ENCODE data around the gene WASF1.
"Not testable (repeated sequence)": the region's sequence is repeated elsewhere in the genome, so short reads cannot be mapped to it uniquely, and the experiment has no call there.

WASF1 gene

DNA sequence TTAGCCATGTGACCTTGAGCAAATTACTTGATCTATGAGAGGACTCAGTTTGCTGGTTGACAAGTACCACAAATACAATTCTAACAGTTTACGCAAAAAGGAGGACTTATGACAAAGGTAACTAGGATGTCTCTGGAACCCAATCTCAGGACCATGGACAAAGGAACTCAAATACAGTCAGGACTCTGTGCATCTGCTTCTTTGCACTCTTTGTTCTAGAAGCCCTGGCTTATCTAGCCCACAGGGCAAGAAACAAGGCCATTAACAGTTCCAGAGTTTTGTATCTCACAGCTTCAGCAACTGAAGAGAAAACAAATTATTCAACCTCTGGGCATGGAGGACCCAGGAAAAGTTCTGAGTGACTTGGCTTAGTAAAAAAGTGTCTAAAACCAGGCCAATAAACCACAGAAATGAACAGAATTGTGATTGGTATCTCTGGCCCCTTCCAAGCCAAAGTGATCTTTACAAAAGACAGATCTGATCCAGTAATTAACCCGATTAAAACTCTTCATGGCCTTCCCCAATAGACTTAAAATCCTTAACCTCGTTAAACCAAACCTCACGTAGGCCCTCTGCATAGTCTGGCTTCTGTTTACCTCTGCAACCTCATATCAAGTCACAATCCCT is 5.9 kb downstream of the WASF1 start:
- no peak for DNase-seq (ENCODE audit: low read depth, low spot score)

DNA sequence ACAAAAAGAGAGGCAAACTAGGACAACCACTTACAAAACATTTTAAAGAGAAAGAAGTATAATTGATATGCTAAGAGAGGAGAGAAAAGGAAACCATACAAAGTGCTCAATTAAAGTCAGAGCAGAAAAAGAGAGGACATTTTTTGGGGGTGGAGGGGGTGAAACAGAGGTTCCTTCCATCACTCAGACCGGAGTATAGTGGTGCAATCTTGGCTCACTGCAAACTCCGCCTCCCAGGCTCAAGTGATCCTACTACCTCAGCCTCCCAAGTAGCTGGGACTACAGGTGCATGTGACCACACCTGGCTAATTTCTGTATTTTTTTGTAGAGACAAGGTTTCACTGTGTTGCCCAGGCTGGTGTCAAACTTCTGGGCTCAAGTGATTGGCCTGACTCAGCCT is 9.4 kb downstream of the WASF1 start:
- DNase-seq (ENCODE audit: low read depth, low spot score): no peak

DNA sequence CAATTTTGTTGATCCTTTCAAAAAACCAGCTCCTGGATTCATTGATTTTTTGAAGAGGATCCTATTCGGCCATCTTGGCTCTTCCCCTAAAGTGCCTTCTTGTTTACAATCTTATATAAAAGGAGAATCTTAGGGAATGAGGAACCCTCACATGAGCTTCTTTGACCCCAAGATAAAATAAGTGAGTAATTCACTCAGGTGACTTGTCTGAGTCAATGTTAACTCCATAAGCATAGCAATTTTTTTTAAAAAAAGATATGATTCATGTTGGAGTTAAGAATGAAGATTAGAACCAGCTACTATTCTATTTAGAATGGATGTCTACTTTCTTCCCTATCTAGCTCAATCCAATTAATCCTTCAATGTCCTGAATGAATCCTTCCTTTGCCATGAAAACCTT is 21.0 kb downstream of the WASF1 start:
- DNase-seq (ENCODE audit: low read depth, low spot score): no peak

DNA sequence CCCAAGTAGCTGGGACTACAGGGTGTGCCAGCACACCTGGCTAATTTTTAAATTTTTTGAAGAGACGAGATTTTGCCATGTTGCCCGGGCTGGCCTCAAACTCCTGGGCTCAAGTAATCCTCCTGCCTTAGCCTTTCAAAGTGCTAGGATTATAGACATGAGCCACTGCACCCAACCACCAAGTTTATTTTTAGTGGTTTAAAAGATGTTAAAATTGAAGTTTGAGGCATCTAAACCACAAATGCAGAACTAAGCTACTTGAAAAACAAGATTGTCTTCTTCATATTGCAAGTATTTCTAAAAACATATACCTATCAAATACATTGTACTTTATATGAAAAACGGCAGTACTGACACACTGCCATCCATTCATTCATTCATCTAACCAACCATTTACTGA is 31.6 kb downstream of the WASF1 start:
- DNase-seq (ENCODE audit: low read depth, low spot score): no peak

DNA sequence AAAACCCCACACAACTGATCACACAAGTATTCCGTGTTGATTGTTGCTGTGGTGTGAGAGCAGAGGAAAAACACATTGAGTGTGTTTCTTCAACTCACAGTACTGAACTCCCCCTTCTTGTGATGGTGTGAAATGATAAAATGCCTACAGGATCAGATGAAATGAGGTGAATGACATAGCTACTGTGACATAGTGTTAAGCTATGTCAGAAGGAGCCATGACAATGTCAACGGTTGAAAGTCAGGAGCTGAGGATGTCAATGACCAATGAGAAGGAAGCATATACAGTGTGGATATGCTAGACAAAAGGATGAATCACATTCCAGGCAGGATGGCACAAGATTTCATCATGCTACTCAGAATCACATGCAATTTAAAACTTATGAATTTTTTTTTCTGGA is 38.8 kb downstream of the WASF1 start:
- no peak for DNase-seq (ENCODE audit: low read depth, low spot score)

DNA sequence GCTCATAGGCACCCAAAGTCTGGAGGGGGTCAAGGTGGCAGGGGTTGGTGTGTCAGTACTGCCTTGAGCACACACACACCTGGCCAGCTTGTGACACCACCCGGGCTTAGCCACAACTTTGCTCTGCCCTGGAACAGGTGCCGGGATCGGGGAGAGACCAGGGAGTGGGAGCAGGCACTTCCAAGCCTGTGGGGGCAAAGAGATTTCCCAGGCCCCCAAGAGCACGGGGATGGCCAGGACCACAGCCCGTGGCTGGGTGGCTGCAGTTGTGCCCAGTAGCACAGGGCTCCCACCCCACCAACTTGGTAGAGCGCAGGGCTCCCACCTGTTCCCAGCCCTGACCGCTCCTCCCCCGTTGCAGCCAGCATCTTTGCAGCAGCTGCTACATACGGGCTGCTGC is 40.4 kb downstream of the WASF1 start:
- no peak for DNase-seq (ENCODE audit: low read depth, low spot score)

DNA sequence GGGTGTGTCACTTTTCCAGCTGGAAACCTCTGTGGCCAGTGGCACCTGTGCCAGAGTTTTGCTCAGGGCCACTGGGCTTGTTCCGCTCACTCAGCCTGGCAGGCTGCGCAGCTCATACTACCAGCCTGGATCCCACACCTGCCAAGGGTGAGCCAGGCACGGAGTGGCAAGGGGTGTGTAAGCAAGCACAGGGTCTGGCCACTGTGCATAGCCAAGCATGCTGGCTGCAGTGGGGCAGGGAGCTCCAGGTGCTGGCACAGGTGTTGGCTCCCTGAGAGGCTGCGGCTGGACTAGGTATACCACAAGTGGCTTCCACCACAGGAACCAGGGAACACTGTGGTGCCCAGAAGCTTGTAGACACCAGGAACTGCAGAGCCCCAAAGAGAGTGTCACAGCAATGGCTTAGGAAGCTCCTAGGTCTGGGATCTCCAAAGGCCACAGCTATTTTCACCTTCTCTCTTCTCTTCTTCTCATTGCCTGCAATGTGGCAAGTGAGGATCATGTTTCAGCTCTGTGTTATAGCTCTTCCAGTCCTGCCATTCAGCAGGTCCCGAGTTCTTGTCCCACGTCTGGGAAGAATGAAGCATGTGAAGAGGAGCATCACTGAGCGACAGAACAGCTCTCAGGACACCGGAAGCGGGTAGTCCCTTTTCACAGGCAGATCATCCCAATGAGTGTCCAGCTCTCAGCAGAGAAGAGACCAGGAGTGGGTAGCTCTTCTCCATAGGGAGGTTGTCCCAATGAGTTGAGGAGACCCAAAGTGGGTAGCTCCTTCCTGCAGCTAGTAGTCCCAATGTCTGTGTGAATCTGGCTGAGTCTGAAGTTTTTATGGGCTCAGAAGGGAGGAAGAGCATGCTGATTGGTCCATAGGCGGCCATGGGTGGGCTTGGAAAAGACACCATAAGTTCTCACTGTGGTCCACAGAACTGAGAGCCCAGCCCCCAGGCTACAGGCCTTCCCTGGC is 41.3 kb downstream of the WASF1 start:
- no peak for DNase-seq (ENCODE audit: low read depth, low spot score)

DNA sequence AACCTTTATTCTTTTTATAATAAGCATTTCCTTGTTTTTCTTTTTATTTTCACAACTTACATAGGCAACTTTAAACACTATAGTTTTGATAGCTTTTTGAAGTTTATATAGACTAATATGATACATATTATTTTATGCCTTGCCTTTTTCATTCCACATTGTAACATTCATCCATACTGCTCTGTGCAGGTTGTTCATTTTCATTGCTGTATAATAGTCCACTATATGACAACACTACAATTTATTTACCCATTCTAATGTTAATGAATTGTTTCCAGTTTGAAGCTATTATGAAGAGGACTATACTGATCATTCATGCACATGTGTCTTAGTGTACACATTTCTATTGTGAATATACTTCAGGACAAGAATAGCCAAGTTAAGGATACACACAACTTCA is 49.1 kb downstream of the WASF1 start:
- no peak for DNase-seq (ENCODE audit: low read depth, low spot score)

DNA sequence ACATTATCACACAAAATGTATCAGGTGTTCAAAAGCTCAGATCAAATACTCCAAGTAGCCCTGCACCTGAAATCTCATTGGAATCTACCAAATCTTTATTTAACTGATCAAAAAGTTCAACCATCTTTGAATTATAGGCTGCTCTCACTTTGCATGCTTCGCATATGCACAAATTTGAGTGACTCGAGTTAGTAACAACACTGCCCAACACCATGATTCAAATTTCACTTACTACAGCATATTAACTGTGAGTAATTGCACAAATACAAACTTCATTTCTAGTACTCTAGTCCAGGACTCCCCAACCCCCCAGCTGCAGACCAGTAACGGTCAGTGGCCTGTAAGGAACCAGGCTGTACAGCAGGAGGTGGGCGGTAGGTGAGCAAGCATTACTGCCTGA is 51.1 kb downstream of the WASF1 start:
- DNase-seq (ENCODE audit: low read depth, low spot score): no peak

DNA sequence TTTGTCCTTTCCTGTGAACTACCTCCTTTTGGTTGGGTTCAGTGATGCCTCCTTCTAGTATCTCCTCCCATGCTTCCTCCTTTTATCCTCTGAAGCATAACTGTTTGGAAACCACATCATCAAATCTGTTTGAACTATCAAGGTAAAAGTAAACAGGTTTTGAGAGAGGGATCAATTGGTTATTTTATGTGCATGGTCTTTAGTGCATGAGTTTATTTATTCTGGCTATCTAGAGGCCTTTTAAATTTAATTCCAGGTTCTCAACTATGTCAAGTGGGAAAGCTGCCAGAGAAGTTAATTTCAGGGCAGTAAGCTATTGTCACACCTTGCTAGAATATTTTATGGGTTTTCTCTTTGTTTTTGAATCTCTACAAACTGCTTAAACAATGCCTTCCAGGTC is 54.1 kb downstream of the WASF1 start:
- no peak for DNase-seq (ENCODE audit: low read depth, low spot score)

DNA sequence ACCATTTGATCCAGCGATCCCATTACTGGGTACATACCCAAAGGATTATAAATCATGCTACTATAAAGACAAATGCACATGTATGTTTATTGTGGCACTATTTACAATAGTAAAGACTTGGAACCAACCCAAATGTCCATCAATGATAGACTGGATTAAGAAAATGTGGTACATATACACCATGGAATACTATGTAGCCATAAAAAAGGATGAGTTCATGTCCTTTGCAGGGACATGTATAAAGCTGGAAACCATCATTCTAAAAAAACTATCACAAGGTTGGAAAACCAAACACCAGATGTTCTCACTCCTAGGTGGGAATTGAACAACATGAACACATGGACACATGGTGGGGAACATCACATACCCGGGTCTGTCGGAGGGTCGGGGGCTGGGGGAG is 57.8 kb downstream of the WASF1 start:
- not testable (repeated sequence) for DNase-seq (ENCODE audit: low read depth, low spot score)

DNA sequence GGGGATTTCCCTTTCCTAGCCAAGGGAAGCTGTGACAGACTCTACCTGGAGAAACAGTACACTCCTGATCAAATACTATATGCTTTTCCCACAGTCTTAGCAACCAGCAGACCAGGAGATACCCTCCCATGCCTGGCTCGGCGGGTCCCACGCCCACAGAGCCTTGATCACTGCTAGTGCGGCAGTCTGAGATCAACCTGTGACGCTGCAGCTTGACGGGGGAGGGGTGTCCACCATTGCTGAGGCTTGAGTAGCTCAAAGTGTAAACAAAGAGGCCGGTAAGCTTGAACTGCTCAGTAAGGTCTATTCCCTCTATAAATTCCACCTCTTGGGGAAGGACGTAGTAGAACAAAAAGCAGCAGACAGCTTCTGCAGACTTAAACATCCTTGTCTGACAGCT is 63.2 kb downstream of the WASF1 start:
- no peak for DNase-seq (ENCODE audit: low read depth, low spot score)

DNA sequence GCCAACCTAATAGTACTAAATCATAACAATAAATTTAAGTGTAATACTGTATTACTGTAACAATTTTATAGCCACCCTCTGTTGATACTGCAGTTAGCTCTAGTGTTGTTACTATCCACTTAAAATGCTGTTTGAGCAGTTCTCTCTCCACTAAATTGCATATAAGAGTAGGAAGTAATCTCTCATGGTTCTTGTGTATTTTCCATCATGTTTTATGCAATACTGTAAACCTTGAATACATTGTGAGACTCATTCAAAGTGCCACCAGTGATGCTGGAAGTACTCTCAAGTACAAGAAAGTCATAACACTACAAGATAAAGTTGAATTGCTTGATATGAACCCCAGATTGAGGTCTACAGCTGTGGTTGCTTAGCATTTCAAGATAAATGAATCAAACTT is 65.5 kb downstream of the WASF1 start:
- DNase-seq (ENCODE audit: low read depth, low spot score): no peak

DNA sequence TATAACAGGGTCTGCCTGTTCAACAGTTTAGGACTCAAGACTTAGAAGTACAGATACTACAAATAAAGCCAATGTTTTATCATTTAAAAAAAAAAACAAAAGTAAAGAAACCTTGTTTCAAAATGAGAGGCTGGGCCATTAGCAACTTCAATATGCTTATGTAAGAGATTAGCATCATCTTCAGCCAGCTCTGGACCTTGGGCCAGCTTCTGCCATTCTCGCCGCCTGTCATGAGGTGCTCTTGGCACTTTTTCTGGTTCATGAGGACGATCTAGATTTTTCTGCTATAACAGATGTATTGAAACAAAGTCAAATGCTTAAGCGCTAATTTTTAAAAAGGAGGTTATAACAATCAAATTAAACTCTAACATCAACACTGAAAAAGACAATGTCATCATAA is 74.2 kb downstream of the WASF1 start:
- DNase-seq (ENCODE audit: low read depth, low spot score): no peak

DNA sequence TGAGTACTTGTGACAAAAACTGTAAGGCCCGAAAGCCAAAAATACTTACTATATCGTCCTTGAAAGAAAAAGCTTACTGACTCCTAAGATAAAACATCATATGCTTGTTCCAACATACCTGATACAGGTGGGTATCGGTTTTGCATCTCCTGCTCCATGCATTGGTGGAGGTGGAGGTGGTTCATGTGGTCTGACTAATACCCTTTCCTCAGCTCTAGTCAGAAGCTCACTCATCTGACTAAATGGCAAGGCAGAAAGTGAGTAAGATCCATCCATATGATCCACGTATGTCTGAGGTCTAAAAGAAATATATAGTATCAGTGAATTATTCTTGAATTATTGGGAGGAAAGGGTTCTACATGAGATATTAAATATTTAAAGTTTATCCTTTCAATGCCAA is 76.2 kb downstream of the WASF1 start:
- no peak for DNase-seq (ENCODE audit: low read depth, low spot score)

DNA sequence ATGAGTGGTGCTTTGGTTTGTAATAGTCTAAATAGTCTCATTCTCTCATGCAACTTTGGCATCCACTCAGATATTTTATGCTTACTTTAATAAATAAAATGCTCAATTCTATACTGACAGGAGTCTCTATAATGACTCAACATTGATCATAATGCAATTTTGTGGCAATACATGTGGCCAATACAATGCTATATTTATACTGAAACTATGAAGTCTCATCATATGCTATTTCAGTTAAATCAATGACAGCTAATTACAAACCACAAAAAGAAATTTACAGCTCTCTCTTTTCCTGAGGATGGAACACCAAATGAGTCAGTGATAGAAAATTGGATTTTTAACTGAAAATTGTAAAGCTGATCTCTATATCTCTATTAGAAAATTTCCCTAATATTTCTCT is 77.1 kb downstream of the WASF1 start:
- DNase-seq (ENCODE audit: low read depth, low spot score): no peak

DNA sequence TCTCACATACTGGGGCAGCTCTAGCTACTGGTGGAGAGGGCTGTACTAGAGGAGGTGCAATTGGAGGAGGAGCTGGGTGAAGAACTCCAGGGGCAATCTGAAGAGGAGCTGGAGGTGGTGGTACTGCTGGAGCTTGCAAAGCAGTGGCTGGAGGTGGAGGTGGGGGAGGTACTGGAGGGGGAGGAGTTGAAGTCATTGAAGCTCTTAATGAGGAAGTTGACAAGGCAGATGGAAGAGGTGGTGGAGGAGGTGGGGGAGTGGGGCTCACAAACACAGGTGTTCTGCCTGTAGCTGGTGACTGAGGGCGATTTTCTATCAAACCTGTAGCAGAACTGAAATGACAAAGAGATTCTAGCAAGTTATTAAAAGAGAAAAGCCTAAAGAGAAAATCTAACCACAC is 77.6 kb downstream of the WASF1 start:
- DNase-seq (ENCODE audit: low read depth, low spot score): no peak

DNA sequence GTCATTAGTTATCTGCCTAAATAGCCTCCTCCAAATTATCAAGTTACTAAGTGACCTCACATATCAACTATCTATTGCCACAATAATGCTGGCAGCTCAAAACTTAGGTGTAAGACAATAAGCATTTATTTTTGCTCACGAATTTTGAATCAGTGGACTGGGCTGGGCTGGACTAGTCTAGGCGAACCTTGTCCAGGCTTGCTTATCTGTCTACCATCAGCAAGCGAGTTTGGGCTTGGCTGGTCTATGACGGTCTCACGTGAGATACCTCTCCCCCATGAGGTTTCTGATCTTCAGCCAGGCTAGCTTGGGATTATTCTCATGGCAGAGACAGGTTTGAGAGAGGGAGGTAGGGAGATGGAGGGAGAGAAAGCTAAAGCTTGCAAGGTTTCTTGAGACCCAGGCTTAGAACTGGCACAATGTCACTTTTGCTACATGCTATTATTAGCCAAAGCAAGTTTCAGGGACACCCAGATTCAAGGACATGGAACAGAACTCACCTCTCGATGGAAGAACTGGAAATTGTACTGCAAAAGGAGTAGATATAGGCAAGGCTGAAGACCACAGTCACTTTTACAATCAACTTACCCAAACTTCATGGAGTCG is 80.9 kb downstream of the WASF1 start:
- no peak for DNase-seq (ENCODE audit: low read depth, low spot score)

DNA sequence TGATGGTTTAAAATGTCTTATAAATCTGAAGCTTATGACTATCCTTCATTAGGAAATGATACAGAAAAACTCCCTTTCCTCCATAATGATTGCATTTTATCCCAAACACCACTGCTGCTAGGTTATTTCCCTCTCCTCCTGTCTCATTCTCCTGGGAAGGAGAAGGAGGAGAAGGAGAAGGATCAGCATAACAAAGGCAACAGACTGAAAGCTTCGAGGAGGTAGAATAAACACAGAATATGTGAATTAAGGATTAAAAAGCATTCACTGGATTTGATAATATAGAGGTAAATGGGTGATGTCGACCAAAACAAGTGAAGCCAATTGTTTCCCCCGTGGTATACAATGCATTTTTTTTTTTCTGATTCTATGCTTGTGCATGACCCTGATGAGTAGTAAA is 82.0 kb downstream of the WASF1 start:
- no peak for DNase-seq (ENCODE audit: low read depth, low spot score)

DNA sequence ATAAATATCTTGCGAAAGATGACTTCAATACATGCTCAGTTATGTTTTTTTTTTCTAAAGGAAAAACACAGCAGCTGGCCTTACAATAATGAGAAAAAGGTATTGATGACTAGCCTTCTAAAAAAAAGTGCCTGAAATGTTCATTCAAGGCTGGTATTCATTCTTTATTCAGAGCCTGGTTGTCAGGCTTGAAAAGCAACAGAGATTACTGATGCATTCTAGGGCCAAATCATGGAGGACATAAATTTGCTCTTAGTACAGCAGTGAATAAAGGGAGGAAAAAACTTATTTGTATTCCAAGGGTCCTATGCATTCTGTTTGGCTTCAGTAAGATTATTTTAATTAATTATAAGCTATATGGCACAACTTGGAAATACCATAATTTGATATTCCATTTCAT is 83.5 kb downstream of the WASF1 start:
- no peak for DNase-seq (ENCODE audit: low read depth, low spot score)

DNA sequence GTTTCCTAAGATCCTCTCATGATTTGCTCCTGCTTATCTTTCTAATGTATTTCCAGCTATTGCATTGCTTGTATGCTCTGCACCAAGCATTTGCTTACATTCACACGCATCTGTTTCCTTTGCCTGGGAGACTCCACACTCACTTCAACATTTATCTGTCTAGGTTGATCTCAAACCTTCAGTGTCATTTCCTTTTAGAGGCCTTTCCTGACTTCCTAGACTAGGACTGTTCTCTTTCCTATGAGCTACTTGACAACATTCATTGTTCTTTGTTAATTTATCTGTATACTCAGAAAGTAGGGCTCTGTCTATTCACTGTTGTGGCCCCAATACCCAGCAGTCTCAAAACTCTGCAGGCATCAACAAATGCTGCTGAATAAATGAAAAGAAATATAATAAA is 84.4 kb downstream of the WASF1 start:
- DNase-seq (ENCODE audit: low read depth, low spot score): no peak

DNA sequence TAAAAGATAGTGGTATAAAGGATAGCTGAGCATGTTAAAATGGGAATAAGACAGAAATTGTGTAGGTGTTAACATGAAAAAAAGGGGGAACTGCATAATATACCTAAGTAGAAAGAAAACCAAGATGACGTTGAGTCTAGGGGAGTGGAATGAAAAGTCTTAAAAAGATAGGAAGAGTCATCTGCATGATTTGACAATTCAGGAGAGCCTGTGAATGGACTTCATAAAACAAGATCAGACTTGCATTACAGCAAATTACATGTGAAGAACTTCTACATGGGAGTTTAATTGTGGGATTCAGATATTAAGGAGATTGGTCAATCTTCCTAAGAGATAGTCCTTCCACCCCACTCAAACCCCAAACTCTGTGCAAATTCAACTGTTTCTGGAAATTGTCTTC is 85.5 kb downstream of the WASF1 start:
- DNase-seq (ENCODE audit: low read depth, low spot score): no peak

DNA sequence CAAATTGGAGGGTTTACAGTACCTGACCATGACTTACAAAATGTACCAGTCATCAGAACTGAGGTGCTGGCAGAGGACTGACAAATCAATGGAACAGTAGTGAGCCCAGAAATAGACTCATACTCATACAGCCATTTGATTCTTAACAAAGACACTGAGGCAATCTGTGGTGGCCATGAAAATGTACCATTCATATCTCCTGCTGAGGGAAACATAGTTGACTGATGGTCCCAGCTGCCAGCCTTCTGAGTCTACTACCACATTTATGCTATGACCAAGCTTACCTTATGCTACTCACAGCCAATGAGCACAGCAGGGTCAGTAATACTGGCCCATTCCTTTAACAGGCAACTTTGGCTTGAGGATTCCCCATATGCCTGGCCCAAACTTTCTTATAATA is 88.6 kb downstream of the WASF1 start:
- no peak for DNase-seq (ENCODE audit: low read depth, low spot score)

All from activated naive CD8-positive, alpha-beta T cell treated with anti-CD3 and anti-CD28 coated beads, Interleukin-2, amount 50 U/mL, for 16 hours (primary cell).